GM12872 (cell line): ENCODE measurements around the gene C10orf62.

ENCODE experiments used
- CTCF ChIP-seq: IDR thresholded peaks from 3 replicates; pipeline ENCODE4 v1.5.1; 2011; ENCODE audit warnings: low read depth, mild to moderate bottlenecking, low read length, moderate library complexity; ENCODE audit not compliant: insufficient read depth

C10orf62 gene

GRCh38 chr10:97564776-97565175, 24.7 kb upstream of the C10orf62 start:
- no peak for TF ChIP-seq CTCF

DNA sequence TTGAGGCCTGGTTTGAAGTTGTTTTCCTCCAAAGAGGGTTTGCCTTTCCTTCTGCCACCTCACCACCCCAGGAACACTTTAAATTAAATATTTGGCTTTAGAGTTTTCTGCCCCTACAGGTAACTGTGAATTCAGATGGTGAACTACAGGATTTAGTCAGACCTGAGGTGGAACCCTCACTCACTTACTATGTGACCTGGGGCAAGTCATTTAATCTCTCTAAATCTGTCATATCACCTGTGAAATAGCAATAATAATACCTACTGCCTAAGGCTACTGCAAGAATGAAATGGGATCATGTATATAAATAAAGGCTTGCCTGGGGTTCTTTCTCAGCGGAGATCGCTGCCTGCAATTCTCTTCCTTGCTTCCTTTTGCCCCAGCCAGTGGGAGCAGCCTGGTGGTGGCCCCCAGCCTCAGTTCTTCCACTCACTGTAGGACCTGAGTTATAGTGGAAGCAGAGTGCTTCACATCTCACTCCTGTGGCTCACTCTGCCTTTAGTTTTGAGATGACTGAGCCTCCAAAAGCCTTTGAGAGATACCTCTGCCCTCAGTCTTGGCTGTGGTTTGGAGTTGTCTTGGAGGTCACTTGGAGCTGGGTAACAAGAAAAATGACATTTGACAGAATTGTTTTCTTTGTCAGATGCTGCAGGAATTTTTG, 23.1 kb upstream of the C10orf62 start:
- TF ChIP-seq CTCF: no peak

GRCh38 chr10:97567891-97568290, 21.6 kb upstream of the C10orf62 start:
- TF ChIP-seq CTCF: no peak

- TF ChIP-seq CTCF: no peak
Observed at GRCh38 chr10:97570146-97570788, 19.3 kb upstream of the C10orf62 start.

DNA sequence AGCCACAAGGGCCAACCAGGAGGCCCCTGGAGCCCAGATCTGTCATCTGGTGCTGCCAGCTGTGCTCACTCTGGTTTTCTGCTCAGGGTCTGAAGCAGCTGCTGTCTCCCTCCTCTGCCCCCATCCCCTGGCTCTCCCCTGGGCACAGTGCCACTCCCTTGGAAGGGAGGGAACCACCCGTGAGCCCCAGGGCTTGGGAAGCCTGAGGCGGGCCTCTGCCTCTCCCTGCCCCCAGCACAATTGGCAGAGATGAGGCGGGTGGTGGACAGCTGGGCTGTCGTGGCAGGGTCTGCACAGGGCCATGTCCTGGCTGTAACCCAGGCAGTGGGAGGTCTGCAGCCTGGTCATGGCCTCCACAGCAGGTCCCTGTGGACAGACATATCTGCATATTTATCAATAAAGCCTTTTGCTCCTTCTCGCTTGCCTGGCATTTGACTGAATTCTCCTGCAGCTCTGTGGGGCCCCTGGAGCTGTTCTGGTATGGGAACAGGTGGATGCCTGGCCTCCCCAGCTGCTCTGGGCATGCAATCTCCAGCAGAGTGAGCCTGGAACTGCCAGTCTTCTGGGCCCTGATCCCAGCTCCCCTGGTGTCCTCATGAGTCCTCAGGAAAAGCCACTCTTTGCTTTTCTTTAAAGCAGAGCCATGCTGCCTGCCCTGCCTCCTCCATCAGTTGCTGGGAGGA, 18.6 kb upstream of the C10orf62 start:
- no peak for TF ChIP-seq CTCF

GRCh38 chr10:97571622-97572021, 17.9 kb upstream of the C10orf62 start:
- TF ChIP-seq CTCF: no peak

DNA sequence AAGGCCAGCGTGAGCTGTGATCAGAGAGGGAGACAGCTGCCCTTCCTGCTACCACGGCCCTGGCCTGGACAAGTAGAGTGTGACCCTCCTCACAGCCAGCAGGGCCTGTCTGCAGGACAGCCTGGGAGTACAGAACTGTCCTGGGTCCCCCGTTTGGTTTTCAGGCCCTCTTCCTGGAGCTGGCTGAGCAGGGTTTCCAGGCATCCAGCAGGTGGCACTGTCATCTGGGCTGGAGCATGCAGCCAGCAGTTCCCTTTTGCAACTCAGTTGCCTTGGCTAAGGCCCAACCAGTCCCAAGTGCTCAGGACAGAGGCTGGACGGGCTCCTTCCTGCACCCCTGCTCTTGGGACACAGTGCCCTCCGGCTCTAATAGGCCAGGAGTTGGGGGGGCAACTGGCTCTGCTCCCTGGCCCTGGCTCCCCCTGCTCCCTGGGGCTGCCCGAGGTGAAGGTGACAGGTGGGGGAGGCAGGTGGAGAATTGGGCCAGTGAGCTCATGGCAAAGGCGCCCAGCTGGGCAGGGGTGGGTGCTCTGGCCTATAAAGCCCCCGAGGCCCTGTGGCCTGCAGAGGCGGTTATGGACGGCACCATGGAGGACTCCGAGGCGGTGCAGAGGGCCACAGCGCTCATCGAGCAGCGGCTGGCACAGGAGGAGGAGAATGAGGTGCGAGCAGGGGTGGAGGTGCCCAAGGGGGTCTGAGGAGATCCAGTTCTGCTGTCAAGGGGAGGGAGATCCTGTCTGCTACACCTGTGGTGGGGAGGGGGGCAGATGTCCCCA, 17.1 kb upstream of the C10orf62 start, which contains the start of gene ANKRD2:
Gene ANKRD2 (plus strand): TSS at position 566 of the 776 bp plus-strand sequence. CDS start 10 bp downstream, at position 576.
- TF ChIP-seq CTCF: peak; percentile 97
